HUES6 (cell line): ENCODE results near the gene IFT74.

Source experiments
- H3K27ac ChIP-seq: 2 replicates; pipeline ENCODE4 v1.7.0; 2013; ENCODE audit warnings: low read depth, mild to moderate bottlenecking, low read length, inconsistent platforms
- H3K27me3 ChIP-seq: 2 replicates; pipeline ENCODE4 v1.6.1; 2013; ENCODE audit warnings: low read length; ENCODE audit not compliant: control insufficient read depth, insufficient read depth
- H3K36me3 ChIP-seq: 2 replicates; pipeline ENCODE4 v1.6.1; 2013; ENCODE audit warnings: low read length; ENCODE audit not compliant: control insufficient read depth, insufficient read depth
- H3K4me1 ChIP-seq: 2 replicates; pipeline ENCODE4 v1.6.1; 2013; ENCODE audit warnings: low read length; ENCODE audit not compliant: control insufficient read depth, insufficient read depth
- H3K4me3 ChIP-seq: 2 replicates; pipeline ENCODE4 v1.5.1; 2013; ENCODE audit warnings: low read depth, low read length
- H3K9ac ChIP-seq: one replicate; pipeline ENCODE4 v1.6.1; 2013; ENCODE audit warnings: mild to moderate bottlenecking, low read length
- H3K9me3 ChIP-seq: 2 replicates; pipeline ENCODE4 v1.6.1; 2013; ENCODE audit warnings: low read depth, low read length; ENCODE audit not compliant: control insufficient read depth, insufficient read depth

Gene IFT74

GRCh38 chr9:27109621-27110020, 153.4 kb downstream of the IFT74 start:
- H3K4me1 ChIP-seq: peaks cover 14% of the 10 kb centered on the region
- H3K4me3 ChIP-seq: peak overlapping the region; percentile 52
- H3K27ac ChIP-seq: peak overlapping the region; percentile 22; the same call in 1 of the 2 replicates
- no peaks in the 10 kb centered on the region for H3K27me3 ChIP-seq
- H3K9me3 ChIP-seq: no peaks in the 10 kb centered on the region
- no peak overlapping the region for H3K9ac ChIP-seq
- no peaks in the 10 kb centered on the region for H3K36me3 ChIP-seq

- no peaks in the 10 kb centered on the region for H3K36me3 ChIP-seq
- H3K9ac ChIP-seq: no peak overlapping the region
- no peaks in the 10 kb centered on the region for H3K27me3 ChIP-seq
- no peak overlapping the region for H3K27ac ChIP-seq
- H3K4me1 ChIP-seq: peaks cover 14% of the 10 kb centered on the region
- H3K4me3 ChIP-seq: peak overlapping the region; percentile 52; the same call in 1 of the 2 replicates
- H3K9me3 ChIP-seq: no peaks in the 10 kb centered on the region
These were observed 154.0 kb downstream of the IFT74 start for GRCh38 chr9:27110181-27110580.

GRCh38 chr9:27112235-27112634, 156.0 kb downstream of the IFT74 start:
- Histone ChIP-seq H3K27me3 (no peaks in the 10 kb centered on the region), H3K36me3 (no peaks in the 10 kb centered on the region), H3K27ac (no peak overlapping the region), H3K9ac (no peak overlapping the region), H3K4me3 (no peak overlapping the region), H3K4me1 (peaks cover 14% of the 10 kb centered on the region), H3K9me3 (no peaks in the 10 kb centered on the region)
